H1 (cell line): ENCODE results near the gene AGAP1. TPM values are rescaled to one million over a fixed set of nuclear protein-coding genes. Genes with fewer than 3 reads are reported as not detected.

Experiments used
- CTCF ChIA-PET: fragments of 300-600 bp; sonication (Branson Sonifier 250); formaldehyde crosslinking; loops from one replicate; lab custom pipeline; 2021; ENCODE audit not compliant: partially characterized antibody; lab: Charles Lee
- POLR2A ChIA-PET: fragments of 300-600 bp; sonication (Branson Sonifier 250); formaldehyde crosslinking; loops from one replicate; lab custom pipeline; 2021; ENCODE audit warnings: inconsistent platforms; ENCODE audit not compliant: partially characterized antibody; lab: Charles Lee
- DNase-seq, 2 experiments: peaks; one replicate each; pipeline versions ENCODE4 v3.0.0 to v3.0.0-alpha.2; 2010 to 2022; ENCODE audit warnings: low spot score in 2 of 2, low read depth in 1 of 2, mixed read lengths in 1 of 2
- FAIRE-seq: peaks from 2 replicates; lab custom pipeline; 2011; peaks lifted over from hg19 to GRCh38; lab: Jason Lieb, UNC
- H2AFZ ChIP-seq: 2 replicates; pipeline ENCODE4 v1.8.1; 2012; ENCODE audit warnings: low read length, inconsistent platforms
- H2AK5ac ChIP-seq: 2 replicates; pipeline ENCODE4 v1.6.1; 2013; ENCODE audit warnings: low read depth, low read length
- H2BK120ac ChIP-seq: replicated peaks from 2 replicates; pipeline ENCODE3; 2013; ENCODE audit warnings: low read depth, low read length, inconsistent platforms
- H2BK12ac ChIP-seq: 2 replicates; pipeline ENCODE4 v1.6.1; 2013; ENCODE audit warnings: low read depth, low read length
- H2BK15ac ChIP-seq: 2 replicates; pipeline ENCODE4 v1.6.1; 2013; ENCODE audit warnings: low read length
- H2BK20ac ChIP-seq: 2 replicates; pipeline ENCODE4 v1.6.1; 2013; ENCODE audit warnings: low read length
- H2BK5ac ChIP-seq: 2 replicates; pipeline ENCODE4 v1.6.1; 2013; ENCODE audit warnings: low read depth, low read length
- H3K14ac ChIP-seq: 2 replicates; pipeline ENCODE4 v1.6.1; 2013; ENCODE audit warnings: inconsistent platforms; ENCODE audit not compliant: insufficient read length
- H3K18ac ChIP-seq: 2 replicates; pipeline ENCODE4 v1.6.1; 2013; ENCODE audit warnings: low read length; ENCODE audit errors: extremely low read depth
- H3K23ac ChIP-seq: 2 replicates; pipeline ENCODE4 v1.6.1; 2013; ENCODE audit warnings: inconsistent platforms; ENCODE audit not compliant: insufficient read length
- H3K23me2 ChIP-seq: 2 replicates; pipeline ENCODE4 v1.6.1; 2013; ENCODE audit warnings: low read depth, low read length
- H3K27ac ChIP-seq: 2 replicates; pipeline ENCODE4 v1.6.1; 2011; ENCODE audit warnings: low read depth, low read length, inconsistent platforms
- H3K27me3 ChIP-seq, 4 experiments: replicated peaks in 1 of 4; 1 replicate in 1 of 4; 2 replicates in 3 of 4; pipeline versions ENCODE4 v1.6.1 to v1.8.1; 2011 to 2013; ENCODE audit warnings: low read length in 3 of 4, mild to moderate bottlenecking in 3 of 4, inconsistent platforms in 2 of 4, mixed read lengths in 2 of 4, moderate library complexity in 1 of 4; ENCODE audit not compliant: control insufficient read depth in 3 of 4, insufficient read depth in 3 of 4; ENCODE audit errors: extremely low read depth in 1 of 4
- H3K36me3 ChIP-seq, 4 experiments: 2 replicates each; pipeline versions ENCODE4 v1.6.1 to v1.8.1; 2011 to 2013; ENCODE audit warnings: mild to moderate bottlenecking in 4 of 4, low read length in 3 of 4, moderate library complexity in 2 of 4, control low read depth in 1 of 4, inconsistent platforms in 1 of 4; ENCODE audit not compliant: insufficient read depth in 4 of 4, control insufficient read depth in 2 of 4
- H3K4ac ChIP-seq: replicated peaks from 2 replicates; pipeline ENCODE3; 2013; ENCODE audit warnings: low read length, low read depth, mixed read lengths, inconsistent platforms; ENCODE audit not compliant: insufficient read length
- H3K4me1 ChIP-seq, 4 experiments: replicated peaks in 1 of 4; 1 replicate in 1 of 4; 2 replicates in 3 of 4; pipeline versions ENCODE4 v1.6.1 to v1.8.1; 2011 to 2013; ENCODE audit warnings: low read length in 3 of 4, inconsistent platforms in 2 of 4, mixed read lengths in 1 of 4; ENCODE audit not compliant: insufficient read depth in 4 of 4, control insufficient read depth in 3 of 4
- H3K4me2 ChIP-seq, 2 experiments: 2 replicates each; pipeline versions ENCODE4 v1.6.1 to v1.8.1; 2011 to 2013; ENCODE audit warnings: low read depth in 2 of 2, low read length in 2 of 2, control low read depth in 1 of 2, inconsistent platforms in 1 of 2, mild to moderate bottlenecking in 1 of 2; ENCODE audit not compliant: insufficient read depth in 1 of 2
- H3K4me3 ChIP-seq, 4 experiments: fragments of 200-600, 300-600 bp in 1 of 4; sonication (generic), shearing (Covaris generic), sonication (Bioruptor Twin) in 1 of 4; 2 replicates each; pipeline versions ENCODE4 v1.5.1 to v1.8.1; 2011 to 2016; ENCODE audit warnings: low read length in 4 of 4, low read depth in 3 of 4, control low read depth in 2 of 4, inconsistent platforms in 2 of 4, mild to moderate bottlenecking in 2 of 4, mixed read lengths in 1 of 4, moderate library complexity in 1 of 4; ENCODE audit not compliant: insufficient read depth in 2 of 4; ENCODE audit errors: extremely low read depth in 1 of 4
- H3K56ac ChIP-seq: replicated peaks from 2 replicates; pipeline ENCODE3; 2013; ENCODE audit warnings: low read depth, mild to moderate bottlenecking, mixed read lengths, low read length, inconsistent platforms; ENCODE audit not compliant: insufficient read length
- H3K79me1 ChIP-seq: 2 replicates; pipeline ENCODE4 v1.6.1; 2013; ENCODE audit warnings: low read depth, low read length, control low read depth
- H3K79me2 ChIP-seq, 2 experiments: 2 replicates each; pipeline versions ENCODE4 v1.6.1 to v1.8.1; 2012 to 2013; ENCODE audit warnings: low read length in 2 of 2, mild to moderate bottlenecking in 2 of 2, inconsistent platforms in 1 of 2; ENCODE audit not compliant: insufficient read depth in 2 of 2, control insufficient read depth in 1 of 2
- H3K9ac ChIP-seq, 4 experiments: replicated peaks in 1 of 4; 1 replicate in 1 of 4; 2 replicates in 3 of 4; pipeline versions ENCODE4 v1.6.1 to v1.8.1; 2011 to 2013; ENCODE audit warnings: low read depth in 3 of 4, low read length in 3 of 4, control low read depth in 2 of 4, mild to moderate bottlenecking in 2 of 4, moderate library complexity in 2 of 4, inconsistent platforms in 1 of 4; ENCODE audit errors: extremely low read depth in 1 of 4
- H3K9me3 ChIP-seq, 2 experiments: 2 replicates each; pipeline versions ENCODE4 v1.6.1 to v1.8.1; 2012 to 2013; ENCODE audit warnings: mild to moderate bottlenecking in 2 of 2, moderate library complexity in 2 of 2, control low read depth in 1 of 2, inconsistent platforms in 1 of 2, low read depth in 1 of 2, low read length in 1 of 2, mixed read lengths in 1 of 2; ENCODE audit not compliant: insufficient read depth in 2 of 2
- H4K20me1 ChIP-seq, 2 experiments: replicated peaks in 1 of 2; 2 replicates each; pipeline versions ENCODE3 to v1.8.1; 2011 to 2013; ENCODE audit warnings: inconsistent platforms in 2 of 2, low read length in 2 of 2, mild to moderate bottlenecking in 1 of 2; ENCODE audit not compliant: insufficient read depth in 2 of 2, control insufficient read depth in 1 of 2
- H4K5ac ChIP-seq: 2 replicates; pipeline ENCODE4 v1.6.1; 2013; ENCODE audit warnings: low read length, low read depth, mixed read lengths, inconsistent platforms; ENCODE audit not compliant: insufficient read length
- H4K8ac ChIP-seq: 2 replicates; pipeline ENCODE4 v1.8.0; 2013; ENCODE audit warnings: mild to moderate bottlenecking, moderate library complexity, low read length, inconsistent platforms; ENCODE audit not compliant: insufficient read depth; ENCODE audit errors: extremely low read depth
- H4K91ac ChIP-seq: replicated peaks from 2 replicates; pipeline ENCODE3; 2013; ENCODE audit warnings: low read length, mixed read lengths, inconsistent platforms; ENCODE audit not compliant: insufficient read length
- CHD1 ChIP-seq: IDR thresholded peaks from 2 replicates; pipeline ENCODE4 v1.6.1; 2012; ENCODE audit warnings: low read depth, low read length, improper control_type of control experiment
- KDM4A ChIP-seq: IDR thresholded peaks from one replicate; pipeline ENCODE4 v1.7.1; 2012; ENCODE audit warnings: low read depth, mild to moderate bottlenecking, moderate library complexity, low read length, inconsistent platforms; ENCODE audit not compliant: severe bottlenecking
- PHF8 ChIP-seq: fragments of 200-600 bp; sonication (generic); conservative IDR thresholded peaks from 2 replicates; pipeline ENCODE4 v1.7.1; 2012; ENCODE audit warnings: low read depth, mild to moderate bottlenecking, inconsistent platforms, low read length, moderate library complexity
- POLR2AphosphoS5 ChIP-seq: IDR thresholded peaks from 2 replicates; pipeline ENCODE4 v1.6.1; 2011; ENCODE audit warnings: low read depth, low read length
- RBBP5 ChIP-seq: IDR thresholded peaks from 2 replicates; pipeline ENCODE4 v1.7.1; 2012; ENCODE audit warnings: low read depth, mild to moderate bottlenecking, inconsistent platforms, low read length, moderate library complexity, borderline replicate concordance
- SUZ12 ChIP-seq: fragments of 200-600 bp; sonication (generic); IDR thresholded peaks from 2 replicates; pipeline ENCODE4 v1.6.1; 2012; ENCODE audit warnings: mild to moderate bottlenecking, inconsistent platforms, low read length, moderate library complexity, mixed read lengths
- ZNF274 ChIP-seq: IDR thresholded peaks from 2 replicates; pipeline ENCODE4 v1.7.0; 2012; ENCODE audit warnings: low read length, borderline replicate concordance; ENCODE audit errors: extremely low read depth
- WGBS, 2 experiments: shearing (Covaris generic) in 1 of 2; methylation state at CpG; one replicate each; pipeline versions ENCODE4 v1.1.6 to v1.1.7; 2013 to 2015; ENCODE audit warnings: low lambda C conversion rate in 2 of 2, mixed read lengths in 2 of 2, inconsistent platforms in 1 of 2, low coverage in 1 of 2, missing lambda C conversion rate in 1 of 2; ENCODE audit not compliant: insufficient replicate concordance in 2 of 2, insufficient coverage in 1 of 2, insufficient read length in 1 of 2; ENCODE audit errors: extremely low coverage in 1 of 2, missing lambda C conversion rate in 1 of 2; 5-methylcytosine and 5-hydroxymethylcytosine counted together
- polyA plus RNA-seq, 7 experiments: library from polyadenylated mRNA; depleted of rRNA in 3 of 7; stranded (reverse) in 5 of 7; unstranded in 2 of 7; fragments of >200 nt in 5 of 7; fragments of 200-250 nt in 2 of 7; gene quantifications; 1 replicate in 5 of 7; 2 replicates in 1 of 7; 4 replicates in 1 of 7; pipeline versions ENCODE4 v1.2.1 to v1.2.3, GENCODE V29; 2011 to 2013; ENCODE audit warnings: missing spikeins in 2 of 7, mixed read lengths in 2 of 7
- total RNA-seq: library from RNA; stranded (reverse); fragmentation: NEBNext Ultra II Directional; extraction: Animal tissue kit (Norgen Biotek cat#: 25700); gene quantifications from 2 replicates; pipeline ENCODE4 v1.2.1, GENCODE V29; 2021

AGAP1 gene
- total and polyA plus RNA-seq, 2 of the 8 experiments (the other 6 are each of a cell fraction or from before 2014, with no cell fraction given) = 18.1 to 39.4 TPM

DNA sequence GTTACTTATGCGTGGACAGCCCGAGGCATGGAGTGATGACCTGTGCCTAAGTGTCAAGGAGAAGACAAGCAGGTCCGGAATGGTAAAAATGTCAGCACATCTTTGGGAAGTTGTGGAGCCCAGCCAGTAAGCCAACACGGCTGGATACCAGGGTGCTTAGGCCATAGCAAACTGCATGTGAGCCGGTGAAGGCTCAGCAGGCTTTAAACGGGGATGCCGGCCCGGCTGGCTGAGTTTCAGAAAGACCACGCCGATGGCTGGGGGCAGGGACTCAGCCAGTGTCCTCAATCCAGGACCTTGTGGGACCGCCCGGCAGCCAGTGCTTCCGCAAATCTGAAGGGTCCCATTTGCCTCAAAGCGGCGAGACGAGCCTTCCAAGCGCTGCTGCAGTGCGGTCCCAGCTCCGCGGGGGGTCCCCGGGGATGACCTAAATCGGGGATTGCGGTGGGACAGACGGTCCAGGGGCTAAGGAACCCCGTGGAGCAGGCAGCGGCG is 946 bp upstream of the AGAP1 start:
- H3K18ac ChIP-seq = peak overlapping the region; percentile 78
- no peak for FAIRE-seq
- no peak overlapping the region for H3K56ac ChIP-seq
- DNase-seq = peak in 1 of 2 experiments; percentile 68
- peak overlapping the region; percentile 69 to 91 for H3K4me2 ChIP-seq
- TF ChIP-seq SUZ12 (0 out of 2 replicates have a peak, but pooled peaks have one; percentile 12), RBBP5 (0 out of 2 replicates have a peak, but pooled peaks have one; percentile 21), POLR2AphosphoS5 (no peak), ZNF274 (no peak), PHF8 (0 out of 2 replicates have a peak, but pooled peaks have one; percentile 7), KDM4A (peak; percentile 22), CHD1 (no peak)
- no peak overlapping the region for H2AFZ ChIP-seq
- H3K4me1 ChIP-seq = peaks cover 4 to 22% (median 8%) of the 10 kb centered on the region in 4 experiments
- H3K4me3 ChIP-seq = peak overlapping the region; percentile 45 to 72 (median 54)
- H3K9me3 ChIP-seq = no peaks in the 10 kb centered on the region
- H2BK15ac ChIP-seq = no peak overlapping the region
- H3K27me3 ChIP-seq = peaks cover 0 to 11% (median 7%) of the 10 kb centered on the region in 4 experiments; a peak in 5 of 7 replicates
- H3K27ac ChIP-seq = no peak overlapping the region
- no peak overlapping the region for H2BK5ac ChIP-seq
- peaks cover 5 to 31% of the 10 kb centered on the region in 2 experiments; a peak in 3 of 4 replicates for H3K79me2 ChIP-seq
- POLR2A ChIA-PET = interaction anchor here (0.6 kb wide), 1 partner anchor 922 kb away, joined by 3 read pairs; no protein-coding TSS in a partner anchor
- peak overlapping the region; percentile 10 for H4K91ac ChIP-seq
- no peak overlapping the region for H3K9ac ChIP-seq
- H3K23ac ChIP-seq = no peak overlapping the region
- H3K79me1 ChIP-seq = peaks cover 13% of the 10 kb centered on the region
- peak overlapping the region; percentile 51 for H3K4ac ChIP-seq
- H2BK12ac ChIP-seq = no peak overlapping the region
- peaks cover 16% of the 10 kb centered on the region; the same call in 1 of the 2 replicates for H3K23me2 ChIP-seq
- 32% methylated on average over 27 of the region's 27 CpGs; no CpG with 5 or more reads in 1 of the 2 experiments for WGBS, 2 experiments
- no peaks in the 10 kb centered on the region for H3K36me3 ChIP-seq
- H4K20me1 ChIP-seq = peaks cover 16 to 23% of the 10 kb centered on the region in 2 experiments
- H3K14ac ChIP-seq = no peak overlapping the region
- H2AK5ac ChIP-seq = no peak overlapping the region
- no peak overlapping the region for H2BK20ac ChIP-seq
- H4K5ac ChIP-seq = no peak overlapping the region
- CTCF ChIA-PET = interaction anchor here (0.5 to 1.9 kb wide), 4 partner anchors 12 to 102 kb away, joined by 3 to 8 read pairs (median 5); no protein-coding TSS in a partner anchor
- H2BK120ac ChIP-seq = no peak overlapping the region
- H4K8ac ChIP-seq = peak overlapping the region; percentile 80
